NCI-H524 (cell line): ENCODE data around the gene PXDN.
"Not testable (repeated sequence)": the region's sequence is repeated elsewhere in the genome, so short reads cannot be mapped to it uniquely, and the experiment has no call there.

Experiments
- DNase-seq, 2 experiments: peaks; one replicate each; lab custom pipeline; 2025; lab: John Stamatoyannopoulos, UW

The PXDN gene

DNA sequence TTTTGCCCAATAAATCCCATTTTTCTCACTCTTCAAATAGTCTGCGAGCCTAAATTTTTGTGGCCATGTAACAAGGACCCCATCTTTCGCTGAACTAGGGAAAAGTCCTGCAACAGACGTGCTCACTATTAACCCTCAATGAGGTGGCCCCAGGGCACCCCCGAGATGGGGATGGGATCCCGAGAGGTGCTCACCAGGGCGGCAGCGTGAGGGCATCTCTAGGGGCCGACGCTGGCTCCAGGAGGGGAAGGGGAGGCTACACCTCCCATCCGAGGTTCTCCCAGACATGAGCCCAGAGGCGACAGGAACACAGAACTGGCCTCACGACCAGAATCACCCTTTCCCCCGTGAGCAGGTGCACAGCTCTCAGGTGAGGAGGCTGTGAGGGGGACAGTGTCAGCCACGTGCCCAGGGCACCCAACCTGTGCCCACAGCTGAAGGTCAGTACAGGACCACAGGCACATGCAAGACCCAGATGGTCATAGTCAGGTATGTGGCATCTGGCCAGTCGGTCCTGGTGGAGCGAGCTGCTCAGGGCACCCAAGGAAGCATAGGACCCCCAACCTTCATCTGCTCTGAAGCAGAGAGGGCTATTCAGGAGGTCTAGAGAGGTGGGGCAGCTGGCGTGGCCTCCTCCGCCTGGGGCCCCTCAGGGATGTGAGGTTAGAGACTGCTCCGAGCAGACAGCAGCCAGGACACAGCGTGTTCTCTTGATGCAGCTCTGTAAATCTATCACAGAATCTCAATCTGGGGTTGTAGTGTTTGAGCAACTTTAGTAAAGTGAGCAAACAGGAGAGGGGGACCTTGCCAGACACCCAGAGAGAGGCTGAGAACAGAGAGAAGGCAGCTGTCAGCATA is 62.8 kb downstream of the PXDN start:
- DNase-seq, result no peak

DNA sequence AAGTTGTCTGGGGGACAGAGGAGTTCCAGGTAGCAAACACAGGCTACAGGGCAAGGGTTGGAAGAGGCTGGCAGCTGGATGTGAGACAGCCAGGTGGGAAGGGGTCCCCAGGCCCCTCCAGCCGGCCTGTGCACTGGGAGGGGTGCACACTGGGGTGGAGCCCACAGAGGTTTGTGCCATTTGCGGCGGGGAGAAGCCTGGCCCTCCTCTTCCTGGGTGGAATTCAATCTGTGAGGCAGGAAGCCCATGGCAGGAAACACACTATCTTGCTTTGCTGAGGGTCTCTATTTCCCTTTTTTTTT is 63.3 kb downstream of the PXDN start:
- no peak for DNase-seq

- no peak for DNase-seq
These were observed 63.9 kb downstream of the PXDN start for GRCh38 chr2:1680222-1681016.

DNA sequence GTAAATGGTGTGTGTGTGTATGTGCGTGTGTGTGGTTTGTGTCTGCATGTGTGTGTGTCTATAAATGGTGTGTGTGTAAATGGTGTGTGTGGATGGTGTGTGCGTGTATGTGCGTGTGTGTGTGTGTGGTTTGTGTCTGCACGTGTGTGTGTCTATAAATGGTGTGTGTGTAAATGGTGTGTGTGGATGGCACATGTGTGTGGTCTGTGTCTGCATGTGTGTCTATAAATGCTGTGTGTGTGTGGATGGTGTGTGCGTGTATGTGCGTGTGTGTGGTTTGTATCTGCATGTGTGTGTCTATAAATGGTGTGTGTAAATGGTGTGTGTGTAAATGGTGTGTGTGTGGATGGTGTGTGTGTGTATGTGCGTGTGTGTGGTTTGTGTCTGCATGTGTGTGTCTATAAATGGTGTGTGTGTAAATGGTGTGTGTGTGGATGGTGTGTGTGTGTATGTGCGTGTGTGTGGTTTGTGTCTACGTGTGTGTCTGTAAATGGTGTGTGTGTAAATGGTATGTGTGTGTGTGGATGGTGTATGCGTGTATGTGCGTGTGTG is 64.8 kb downstream of the PXDN start:
- DNase-seq, result not testable (repeated sequence)

- not testable (repeated sequence) for DNase-seq
These were observed 65.2 kb downstream of the PXDN start for GRCh38 chr2:1679065-1679464.

- no peak for DNase-seq
These were observed 65.7 kb downstream of the PXDN start for GRCh38 chr2:1678609-1679008.

- no peak for DNase-seq
These were observed 66.5 kb downstream of the PXDN start for GRCh38 chr2:1677821-1678165.

- DNase-seq, result no peak
These were observed 67.1 kb downstream of the PXDN start for GRCh38 chr2:1676913-1677820.

DNA sequence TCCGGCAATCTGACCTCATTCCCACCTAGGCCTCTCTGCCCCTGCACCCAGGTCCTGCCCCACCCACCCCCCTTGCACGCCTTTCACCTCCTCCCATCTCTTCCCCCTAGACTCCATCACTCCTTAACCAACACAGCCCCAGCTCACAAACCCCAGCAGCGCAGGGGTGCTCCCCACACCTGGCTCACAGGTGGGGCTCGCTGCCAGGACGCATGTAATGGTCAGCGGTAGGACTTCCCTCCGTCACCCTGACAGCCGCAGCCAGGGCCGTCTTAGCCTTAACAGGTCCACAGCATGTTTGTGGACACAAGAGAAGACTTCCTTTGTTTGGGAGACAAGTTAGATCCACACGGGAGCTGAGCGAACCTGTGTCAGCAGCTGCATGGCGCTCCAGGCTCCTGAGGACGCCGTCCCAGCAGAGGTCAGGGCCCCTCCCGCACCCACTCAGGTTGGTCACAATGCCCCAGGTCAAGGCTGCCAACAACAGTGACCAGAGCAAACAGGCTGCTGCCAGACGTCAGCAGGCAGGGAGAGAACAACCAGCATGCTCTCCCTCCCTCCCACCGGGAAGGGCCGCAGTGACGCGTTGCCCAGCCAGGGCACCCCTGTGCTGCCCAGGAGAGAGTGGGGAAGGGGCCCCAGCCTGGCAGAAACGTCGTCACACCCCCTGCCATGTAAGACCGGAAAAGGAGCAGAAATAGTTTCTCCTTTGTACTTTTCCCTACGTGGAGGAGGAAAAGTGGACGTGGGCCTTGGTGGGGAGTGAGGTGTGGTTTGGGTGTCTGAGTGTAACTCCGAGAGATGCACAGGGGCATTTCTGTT is 68.0 kb downstream of the PXDN start:
- DNase-seq, result no peak

GRCh38 chr2:1675633-1676032 is 68.7 kb downstream of the PXDN start:
- DNase-seq, result no peak

DNA sequence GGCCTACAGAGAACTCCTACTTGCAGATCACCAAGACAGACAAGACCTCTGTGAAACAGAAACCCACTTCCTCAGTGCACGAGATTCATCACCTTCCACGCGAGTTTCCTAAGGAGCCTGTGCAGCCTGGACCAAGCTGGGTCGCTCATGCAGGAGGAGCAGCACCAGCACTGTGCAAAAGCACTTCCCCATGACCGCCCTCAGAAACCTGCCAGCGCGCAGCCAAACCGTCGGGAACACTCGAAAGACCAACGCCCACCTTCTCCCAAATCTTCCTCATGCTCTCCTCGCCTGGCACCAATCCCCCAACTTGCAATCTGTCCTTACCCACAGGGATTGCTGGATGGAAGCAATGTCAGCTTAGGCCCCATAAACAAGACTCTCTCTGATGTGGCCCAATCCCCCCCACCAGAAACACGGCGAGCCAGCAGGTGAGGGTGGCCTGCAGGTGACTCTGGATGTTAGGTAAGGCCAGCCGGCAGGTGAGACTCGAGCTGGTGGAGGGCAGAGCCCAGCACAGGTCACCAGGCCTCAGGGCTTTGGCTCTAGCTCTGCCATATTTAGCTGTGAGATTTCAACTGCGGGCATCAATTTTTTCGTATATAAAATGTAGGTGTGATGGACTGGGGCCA is 69.4 kb downstream of the PXDN start:
- no peak for DNase-seq

GRCh38 chr2:1674276-1674675 is 70.0 kb downstream of the PXDN start:
- no peak for DNase-seq

DNA sequence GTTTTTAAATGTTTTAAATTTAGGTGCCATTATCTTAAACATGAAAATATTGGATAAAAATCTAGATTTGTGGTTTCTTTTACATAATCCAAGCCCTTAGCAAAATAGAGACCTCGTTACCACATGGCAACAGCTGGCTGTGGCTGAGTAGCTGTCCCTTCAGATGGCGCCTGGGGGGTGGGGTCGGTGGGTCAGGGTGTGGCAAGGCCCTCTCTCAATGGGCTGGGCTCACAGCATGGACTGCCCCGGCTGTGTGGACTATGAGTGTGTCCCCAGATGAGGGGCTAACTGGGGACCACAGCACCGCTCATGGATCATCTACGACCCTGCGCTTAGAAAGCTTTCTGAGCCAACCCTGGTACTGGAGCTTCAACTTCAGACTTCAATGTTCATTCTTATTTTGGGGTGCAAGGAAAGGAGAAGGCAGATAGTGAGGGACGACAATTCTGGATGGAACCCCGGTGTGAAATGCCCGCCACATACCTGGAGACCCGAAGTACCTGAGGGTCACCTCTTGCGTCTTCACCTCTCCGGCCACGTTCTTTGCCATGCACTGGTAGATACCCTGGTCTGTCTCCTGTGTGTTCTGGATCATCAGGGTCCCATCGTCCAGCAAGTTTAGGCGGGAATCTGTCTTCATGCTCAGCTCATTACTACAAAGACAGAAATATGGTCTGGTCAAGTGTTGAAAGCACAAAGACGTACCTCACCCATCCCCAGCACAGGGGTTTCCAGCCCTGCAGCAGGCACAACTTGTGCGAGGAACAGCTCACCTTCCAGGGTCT is 71.0 kb downstream of the PXDN start:
- no peak for DNase-seq

DNA sequence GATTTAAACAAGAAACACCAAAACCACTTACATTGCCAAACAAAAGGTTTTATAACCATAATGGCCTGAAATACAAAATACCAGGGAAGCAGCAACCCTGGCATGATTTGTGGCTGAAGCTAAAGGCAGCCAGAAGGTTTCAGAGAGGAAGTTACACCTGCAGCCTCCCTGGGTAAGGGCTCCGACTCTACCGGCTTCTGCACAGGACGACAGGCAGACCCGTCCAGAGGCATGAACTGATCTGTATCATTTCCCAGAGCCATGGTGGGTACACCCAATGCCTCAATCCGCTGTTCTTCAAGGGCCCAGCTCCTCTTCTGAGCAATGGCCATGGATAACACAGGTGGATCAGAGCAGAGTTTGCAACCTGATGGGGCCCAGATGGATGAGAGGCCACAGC is 71.6 kb downstream of the PXDN start:
- DNase-seq, result no peak

GRCh38 chr2:1671916-1672315 is 72.4 kb downstream of the PXDN start:
- DNase-seq, result no peak

DNA sequence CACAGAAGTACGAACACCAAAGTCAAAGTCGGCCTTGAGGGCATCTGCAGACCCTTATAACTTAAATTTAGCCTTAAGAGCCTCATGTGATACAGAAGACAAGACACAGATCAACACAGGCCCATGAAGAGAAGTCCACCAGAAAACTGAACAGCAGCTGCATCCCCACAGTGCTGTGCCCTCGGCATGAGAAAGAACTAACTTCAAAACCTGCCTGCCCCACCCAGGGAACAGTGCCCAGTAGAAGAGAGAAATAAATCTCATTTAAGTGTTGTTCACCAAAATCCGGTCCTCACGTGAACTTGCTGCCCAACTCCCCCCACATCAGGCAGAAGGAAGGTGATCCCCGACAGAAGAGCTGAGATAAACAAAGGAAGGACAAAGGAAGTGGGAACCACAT is 73.7 kb downstream of the PXDN start:
- no peak for DNase-seq

DNA sequence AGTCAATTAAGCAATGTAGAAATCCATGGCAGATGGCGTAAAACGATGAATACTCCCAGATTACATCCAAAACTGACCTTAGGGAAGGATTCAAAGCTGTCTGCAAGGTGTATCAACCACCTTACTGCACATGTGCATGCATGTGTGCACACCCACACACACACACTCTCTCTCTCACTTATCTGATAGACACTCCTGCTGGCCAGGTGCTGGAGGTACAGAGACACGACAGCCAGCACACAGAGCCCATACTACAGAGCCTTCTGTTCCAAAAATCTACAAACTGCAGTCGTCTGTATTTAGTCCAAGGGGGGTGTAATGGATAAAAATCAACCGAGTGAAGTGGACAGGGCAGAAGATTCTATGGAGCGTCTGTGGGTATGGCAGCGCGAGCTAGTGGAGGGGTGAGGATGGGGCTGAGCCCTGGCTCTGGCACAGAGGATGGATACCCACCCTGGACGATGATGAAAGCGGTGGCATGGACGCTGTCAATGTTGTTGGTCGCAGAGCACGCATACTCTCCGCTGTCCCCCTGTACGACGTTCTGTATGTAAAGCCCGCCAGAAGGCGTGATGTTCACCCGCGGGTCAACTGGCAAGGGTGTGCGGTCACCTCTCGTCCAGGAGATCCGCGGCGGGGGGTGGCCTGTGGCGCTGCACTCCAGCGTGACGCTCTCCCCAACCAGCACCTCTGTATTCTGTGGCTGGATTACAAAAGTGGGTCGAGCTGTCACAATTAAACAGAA is 78.4 kb downstream of the PXDN start:
- no peak for DNase-seq

- DNase-seq, result no peak
These were observed 79.6 kb downstream of the PXDN start for GRCh38 chr2:1664698-1665097.

GRCh38 chr2:1664076-1664605 is 80.2 kb downstream of the PXDN start:
- DNase-seq, result no peak
